DMS53 (cell line): Measurements from ENCODE around the gene KCNQ5.

Source experiments
- DNase-seq: peaks from one replicate; lab custom pipeline; 2025; lab: John Stamatoyannopoulos, UW

The KCNQ5 gene

DNA sequence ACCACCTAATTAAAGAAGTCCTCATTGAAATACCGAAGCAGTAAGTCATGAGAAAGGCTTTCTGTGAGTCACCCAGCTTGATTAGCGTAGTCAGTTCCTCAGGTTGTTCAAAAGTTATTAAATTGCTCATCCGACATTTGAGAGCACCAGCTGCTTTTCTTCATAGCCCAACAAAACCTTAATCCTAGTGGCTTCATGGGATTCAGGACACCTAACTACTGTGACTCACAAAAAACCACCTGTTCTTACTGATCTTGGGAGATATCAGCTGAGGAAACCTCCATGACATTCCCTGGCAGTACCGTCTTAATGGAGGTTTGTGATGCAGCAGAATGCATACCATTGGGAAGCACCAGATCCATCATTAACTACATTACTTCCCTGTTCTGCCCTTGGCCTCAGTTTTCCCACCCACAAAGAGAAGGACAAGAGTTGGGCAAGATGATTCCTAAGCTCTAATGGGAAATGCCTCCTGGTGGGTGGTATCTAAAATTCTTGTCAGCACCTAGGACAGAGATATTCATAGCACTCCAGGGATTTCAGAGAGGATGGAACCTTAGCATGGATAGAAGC is 499.6 kb downstream of the KCNQ5 start:
- DNase-seq, result peak; percentile 19

DNA sequence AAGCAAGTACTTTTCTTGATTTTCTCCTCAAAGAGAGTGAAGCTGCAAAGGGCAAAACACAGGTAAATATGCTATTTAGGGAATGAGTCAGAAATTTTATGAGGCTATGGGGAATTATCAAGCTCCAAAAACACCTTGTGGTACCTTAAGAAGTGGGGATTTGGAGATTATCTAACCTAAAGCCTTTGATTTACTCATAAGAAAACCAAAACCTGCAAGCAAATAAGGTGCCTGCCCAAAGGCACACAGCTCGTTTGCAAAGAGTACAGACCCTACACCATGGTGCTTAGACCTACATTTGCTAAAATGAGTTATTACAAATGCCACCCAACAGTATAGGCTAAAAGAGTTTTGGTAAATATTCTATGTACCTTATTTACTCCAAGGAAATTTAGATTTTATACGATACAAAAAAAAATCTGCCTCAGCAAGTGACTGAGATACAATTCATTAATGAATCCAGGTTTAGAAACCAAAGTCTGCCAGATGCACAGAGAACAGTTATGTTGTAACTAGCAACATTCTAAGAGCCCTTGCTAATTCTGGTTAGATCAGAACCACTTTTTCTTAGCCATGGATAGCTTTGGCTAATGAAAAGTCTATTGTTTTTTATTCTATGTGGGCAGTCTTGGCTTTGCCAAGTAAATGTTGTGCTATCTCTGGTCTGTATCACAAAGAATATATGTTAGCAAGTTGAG is 501.9 kb downstream of the KCNQ5 start:
- DNase-seq, result no peak

DNA sequence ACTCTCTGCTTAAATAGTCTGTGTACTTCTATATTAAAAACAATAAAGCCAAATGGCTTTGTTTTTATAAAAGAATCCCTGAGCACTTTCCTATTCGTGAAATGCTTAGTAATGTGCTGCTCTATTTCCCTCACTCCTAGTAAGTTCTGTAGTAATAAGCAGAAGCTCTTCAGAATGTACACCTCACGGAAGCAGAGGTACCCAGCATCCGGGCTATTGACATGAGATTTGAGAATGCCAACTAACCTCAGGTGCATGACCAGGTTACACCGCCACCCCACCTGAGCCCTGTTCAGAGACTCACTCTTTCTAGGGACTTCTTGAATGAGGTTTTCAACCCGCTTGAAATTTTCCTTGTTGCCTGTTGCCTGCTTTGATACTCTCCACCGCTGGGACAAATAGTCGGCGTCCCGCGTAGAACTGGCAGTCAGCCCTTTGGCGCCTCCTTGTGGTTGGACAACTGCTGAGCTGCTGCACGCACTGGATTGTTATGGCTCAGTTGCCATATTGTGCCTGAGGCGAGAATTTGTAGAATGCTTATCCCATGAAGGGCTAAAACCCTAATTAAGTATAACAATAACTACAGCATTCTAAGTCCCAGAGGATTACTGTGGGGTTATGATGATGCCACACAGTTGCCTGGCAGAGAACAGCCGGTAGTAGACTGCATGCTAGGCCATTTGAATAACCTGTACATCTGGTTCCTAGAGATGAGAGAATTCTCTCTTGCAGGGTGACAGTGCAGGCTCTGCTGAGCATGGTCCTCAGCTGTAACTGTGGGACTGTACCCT is 508.0 kb downstream of the KCNQ5 start:
- DNase-seq, result peak; percentile 92

DNA sequence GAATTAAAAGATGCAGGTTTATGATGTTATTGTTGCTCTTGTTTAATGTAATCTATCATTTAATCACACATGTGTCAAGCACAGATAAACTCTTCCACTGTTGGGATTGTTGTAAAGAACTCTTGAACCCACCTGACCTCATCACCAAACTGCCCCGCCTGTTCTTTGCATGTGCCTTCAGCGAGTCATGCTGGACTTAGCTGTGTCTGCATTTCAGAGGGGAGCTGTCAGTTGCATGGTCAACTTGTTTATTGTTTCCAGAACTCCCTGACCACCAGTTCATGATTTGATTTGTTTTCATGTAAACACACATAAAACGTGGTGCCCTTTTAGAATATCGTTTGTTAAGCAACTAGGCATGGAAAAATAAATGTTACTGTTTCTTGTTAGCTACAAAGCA is 509.8 kb downstream of the KCNQ5 start:
- peak; percentile 7 for DNase-seq

DNA sequence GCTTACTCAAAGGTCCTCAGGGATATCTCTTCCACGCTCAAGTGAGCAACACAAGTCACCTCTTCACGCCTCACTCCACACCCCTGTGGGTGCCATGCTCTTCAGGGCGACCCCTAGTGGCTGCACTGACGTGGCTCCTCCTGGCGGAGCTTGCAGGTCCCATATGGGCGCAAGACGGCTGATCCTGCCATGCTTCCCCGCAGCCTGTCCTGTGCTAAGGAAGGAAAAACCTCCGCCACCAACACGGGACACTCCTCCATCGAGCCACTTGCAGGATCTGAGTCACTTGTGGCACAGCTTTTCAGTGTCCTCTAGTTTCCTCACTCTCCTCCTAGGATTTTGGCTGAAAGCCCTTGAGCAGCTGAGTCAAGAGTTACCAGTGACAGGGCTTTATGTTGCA is 512.7 kb downstream of the KCNQ5 start:
- peak; percentile 54 for DNase-seq

DNA sequence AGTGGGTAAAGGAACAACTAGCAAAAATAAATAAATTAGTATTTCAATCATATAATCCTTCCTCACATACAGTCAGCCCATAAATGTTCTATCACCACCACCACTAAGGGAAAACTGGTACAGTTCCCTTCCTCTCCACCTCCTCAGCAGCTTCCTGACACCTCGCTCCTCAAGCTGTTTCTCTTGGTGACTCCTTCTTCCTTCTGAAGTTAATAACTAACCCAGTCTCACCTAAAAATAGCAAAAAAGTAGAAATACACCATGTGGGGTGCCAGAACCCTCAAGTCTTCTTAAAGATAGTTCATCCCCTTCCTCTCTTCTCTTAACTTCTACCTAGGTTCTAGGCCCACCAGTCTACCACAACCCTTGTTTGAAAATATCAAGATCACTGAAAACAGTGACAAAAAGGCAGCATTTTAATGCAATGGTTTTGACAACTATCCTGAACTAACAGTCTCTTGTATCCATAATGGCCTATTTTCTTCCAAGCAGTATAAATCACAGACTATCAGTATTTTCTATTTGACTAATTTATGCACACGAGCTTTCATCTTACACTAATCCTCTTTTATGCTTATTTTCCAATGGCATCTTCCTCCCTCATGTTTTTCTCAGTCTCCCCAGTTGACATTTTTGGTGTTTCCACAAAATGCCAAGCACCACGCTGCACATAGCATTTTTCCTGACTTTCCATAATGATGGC is 518.0 kb downstream of the KCNQ5 start:
- no peak for DNase-seq

DNA sequence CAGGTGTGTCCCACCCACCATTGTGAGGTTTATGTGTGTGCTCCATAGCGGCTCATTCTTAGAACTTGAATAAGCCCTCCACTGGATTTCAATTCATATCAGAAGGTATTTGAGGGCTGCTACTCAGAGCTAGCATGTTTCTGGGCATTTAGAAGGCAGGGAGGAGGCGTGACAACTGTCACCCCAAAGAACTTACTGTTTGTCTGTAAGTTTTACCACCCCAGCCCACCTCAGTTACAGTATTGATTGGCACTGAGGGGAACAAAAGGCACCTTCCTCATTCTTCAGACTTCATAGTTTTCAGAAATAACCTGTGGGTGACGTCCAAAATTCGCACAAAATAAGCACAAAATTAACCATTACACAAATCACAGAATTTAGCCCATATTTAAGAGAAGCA is 521.7 kb downstream of the KCNQ5 start:
- no peak for DNase-seq

DNA sequence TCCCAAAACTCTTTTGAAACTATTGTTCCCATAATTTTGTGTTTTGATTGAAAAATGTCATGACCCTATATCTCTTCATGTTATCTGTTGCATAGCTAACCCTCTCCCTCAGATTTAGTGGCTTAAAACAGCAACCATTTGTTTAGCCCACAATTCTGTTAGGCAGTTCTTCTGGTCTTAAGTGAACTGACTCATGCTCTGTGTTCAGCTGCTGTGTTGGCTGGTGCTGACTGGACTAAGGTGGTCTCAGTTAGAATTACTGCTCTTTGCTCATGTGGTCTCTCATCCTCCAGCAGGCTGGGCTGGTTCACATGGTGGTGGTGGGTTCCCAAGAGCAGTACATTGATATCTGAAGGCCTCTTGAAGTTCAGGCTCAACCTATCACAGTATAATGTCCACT is 522.7 kb downstream of the KCNQ5 start:
- no peak for DNase-seq

DNA sequence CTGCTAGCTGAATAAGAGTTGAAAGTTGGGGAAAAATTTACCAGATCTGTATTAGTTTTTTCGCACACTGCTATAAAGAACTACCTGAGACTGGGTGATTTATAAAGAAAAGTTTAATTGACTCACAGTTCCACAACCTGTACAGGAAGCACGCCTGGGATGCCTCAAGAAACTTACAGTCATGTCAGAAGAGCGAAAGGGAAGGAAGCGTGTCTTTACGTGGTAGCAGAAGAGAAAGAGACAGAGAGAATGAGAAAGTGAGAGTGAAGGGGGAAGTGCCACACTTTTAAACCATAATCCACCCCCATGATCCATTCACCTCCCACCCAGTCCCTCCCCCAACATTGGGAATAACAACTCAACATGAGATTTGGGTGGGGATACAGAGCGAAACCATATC is 523.8 kb downstream of the KCNQ5 start:
- no peak for DNase-seq

DNA sequence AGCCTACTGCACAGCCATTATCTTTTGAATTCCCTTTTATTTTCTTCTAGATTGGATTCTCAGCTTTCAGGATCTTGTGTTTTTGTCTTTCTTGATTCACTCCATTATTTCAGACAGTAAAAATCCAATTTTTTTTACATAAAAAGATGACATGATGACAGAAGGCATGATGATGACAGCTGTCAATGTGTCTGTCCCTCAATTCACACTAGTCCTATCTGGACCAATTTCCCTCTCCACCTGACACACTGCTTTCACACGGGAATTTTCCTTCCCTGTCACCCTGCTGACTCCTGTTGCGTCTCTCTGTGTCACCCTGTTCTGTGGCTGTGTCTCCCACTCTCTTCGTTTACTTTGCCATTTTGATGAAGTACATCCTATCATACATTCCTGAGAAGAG is 529.9 kb downstream of the KCNQ5 start:
- DNase-seq, result no peak

DNA sequence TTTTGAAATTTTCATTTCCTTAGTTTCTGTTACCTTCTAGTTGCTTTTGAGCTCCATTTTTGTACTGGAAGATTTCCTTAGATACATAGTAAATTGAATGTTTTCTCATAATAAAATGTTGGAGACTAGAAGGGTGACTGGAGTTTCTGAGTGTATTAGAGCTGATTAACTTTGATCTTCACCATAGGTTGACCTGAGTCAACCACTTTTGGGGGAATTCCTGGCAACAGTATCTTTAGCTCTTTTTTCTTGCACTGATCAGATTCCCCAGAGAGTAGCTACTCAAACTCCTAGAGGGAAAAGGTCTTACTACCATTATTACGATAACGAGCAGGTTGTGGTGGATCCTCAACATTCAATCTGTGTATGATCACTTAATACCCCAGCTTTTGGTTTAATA is 530.7 kb downstream of the KCNQ5 start:
- DNase-seq, result no peak

DNA sequence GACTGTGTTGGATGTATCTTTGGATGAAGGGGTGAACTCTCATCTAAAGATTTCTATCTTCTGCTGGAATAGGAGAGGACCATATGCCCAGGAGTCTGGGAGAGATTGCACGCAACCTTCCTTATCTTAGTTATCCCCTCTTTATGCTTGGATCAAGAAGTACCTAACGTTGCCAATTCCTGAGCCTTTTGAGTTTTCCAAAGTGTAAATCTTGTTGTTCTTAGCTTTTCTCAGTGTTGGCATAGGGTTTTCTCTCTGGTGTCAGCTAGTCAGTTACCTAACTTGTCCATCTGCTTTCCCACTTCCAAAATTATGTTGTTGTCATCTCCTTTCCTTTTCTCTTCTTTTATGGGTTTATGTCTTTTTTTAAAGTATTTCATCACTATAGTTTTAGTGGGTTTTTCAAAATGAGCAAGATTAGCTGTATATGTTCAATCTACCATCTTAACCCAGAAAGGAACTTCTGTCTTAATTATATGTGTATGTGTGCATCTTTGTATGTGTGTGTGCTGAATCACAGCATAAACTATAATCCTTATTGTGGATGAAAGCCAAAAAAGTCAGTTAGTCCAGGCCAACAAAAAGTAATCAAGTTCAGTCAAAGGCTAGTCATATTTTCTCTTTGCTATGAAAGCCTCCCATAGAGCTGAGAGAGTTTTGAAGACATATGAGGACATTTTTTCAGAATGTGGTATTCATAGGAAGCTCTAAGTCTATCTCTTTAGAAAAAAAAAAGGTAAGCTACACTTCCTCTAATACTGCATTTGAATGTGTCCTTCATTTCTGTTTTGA is 531.3 kb downstream of the KCNQ5 start:
- DNase-seq, result no peak

DNA sequence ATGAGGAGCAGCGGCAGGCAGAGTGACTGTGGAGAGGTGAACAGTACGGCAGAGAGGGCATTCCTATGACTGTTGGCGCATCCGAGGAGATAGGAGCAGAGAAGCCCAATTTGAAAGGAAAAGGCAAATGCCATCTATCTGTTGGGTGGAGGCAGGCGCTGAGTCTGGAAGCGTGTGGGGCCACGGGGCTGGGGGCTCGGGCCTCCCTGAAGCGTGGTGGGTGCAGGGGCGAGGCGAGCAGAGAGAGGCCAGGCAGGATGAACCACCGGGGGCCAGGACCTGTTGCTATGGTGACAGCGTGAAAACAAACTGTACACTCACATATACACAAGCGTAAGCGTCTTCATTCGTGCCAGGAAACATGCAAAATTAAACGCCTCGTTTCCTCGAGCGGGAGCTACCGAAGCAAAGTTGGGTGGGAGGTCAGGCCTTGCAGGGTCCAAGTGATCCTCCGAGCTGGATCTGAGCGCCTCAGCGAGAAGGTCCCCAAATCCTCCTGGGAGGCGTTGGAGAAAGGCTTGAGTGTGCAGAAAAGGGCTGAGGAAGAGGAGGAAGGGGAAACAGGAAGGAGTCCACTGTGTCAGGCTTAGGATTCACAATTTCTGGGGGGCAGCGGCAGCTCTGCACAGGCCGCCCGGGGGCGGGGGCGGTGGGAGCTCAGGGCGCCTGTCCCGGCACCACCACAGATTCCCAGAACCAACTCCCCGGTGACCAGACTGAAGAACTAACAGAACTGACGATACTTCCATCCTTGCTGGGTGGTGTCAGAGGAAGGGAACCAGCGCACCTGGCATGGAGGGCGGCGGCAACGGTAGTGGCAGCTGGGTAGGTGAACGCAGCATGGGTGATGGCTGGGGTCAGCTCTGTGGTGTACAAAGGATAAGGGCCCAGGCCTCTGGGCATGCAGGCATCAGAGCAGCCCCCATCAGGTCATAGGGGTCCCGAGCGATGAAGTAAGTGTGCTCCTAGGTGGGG is 535.2 kb downstream of the KCNQ5 start:
- DNase-seq, result no peak

DNA sequence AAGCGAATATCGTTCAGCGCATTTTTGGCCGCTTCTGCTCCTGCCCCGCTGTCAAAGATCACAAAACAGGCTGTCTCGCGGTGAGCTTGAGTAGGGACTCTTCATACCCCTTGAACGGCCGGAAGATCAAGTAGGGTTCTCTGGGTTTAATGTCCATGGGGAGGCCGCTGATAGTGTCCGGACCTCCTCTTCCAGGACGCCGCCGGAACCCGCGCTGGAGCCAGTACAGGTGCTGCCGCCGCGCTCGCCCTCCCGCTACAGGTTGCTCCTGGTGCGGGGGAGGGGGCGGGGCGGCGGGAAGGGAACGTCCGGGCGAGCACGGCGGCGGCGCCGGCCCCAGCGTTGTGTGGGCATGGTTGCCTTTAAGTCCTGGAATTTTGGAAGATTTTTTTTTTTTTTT is 536.0 kb downstream of the KCNQ5 start:
- no peak for DNase-seq

DNA sequence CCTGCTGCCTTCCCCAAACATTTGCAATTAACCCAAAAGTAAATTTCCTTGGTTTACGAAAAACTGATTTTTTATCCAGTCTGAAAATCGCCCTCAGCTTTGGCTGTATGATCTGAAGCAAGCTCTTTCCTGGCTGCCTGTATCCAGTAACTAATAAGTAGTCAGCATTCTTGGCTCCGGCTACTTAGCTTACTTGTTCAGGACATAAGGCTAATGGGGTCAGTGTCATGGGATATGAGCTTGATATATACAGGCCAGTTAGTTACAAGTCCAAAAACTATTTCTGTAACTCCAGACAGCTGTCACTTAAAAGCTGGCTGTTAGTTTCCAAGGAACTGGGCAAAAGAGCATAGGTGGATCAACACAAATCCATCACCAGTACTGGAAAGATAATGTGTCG is 547.2 kb downstream of the KCNQ5 start:
- DNase-seq, result no peak

DNA sequence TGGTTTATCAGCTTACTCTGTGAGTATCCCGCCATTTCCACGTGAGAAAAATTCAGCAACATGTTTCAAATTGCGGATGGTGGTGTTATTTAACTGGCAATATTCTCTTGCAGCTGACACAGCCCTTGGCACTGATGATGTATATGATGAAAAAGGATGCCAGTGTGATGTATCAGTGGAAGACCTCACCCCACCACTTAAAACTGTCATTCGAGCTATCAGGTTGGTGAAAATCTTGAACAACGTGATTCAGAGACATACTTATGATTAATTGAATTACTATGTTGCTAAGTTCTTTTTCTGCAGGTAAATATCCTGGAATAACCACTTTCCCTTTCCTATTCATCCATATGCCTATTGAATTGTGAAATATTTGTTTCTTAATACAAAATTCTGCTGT is 547.8 kb downstream of the KCNQ5 start:
- no peak for DNase-seq

DNA sequence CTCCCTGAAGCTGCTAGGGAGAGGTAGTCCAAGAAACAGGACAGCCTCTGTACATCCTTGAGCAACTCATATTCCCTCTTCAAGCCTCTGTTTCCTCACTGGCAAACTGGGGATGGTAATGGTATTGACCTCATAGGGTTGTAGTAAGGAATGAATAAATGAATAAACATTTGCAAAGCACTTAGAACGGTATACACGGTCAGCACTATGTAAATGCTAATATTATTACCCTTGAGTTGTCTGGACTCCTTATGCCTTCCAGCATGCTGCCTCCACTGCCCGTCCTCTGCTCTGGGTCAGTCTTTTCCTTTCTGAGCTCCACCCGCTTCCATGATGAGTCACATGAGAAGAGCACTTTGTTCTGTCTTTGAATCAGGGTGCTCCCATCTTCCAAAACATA is 552.8 kb downstream of the KCNQ5 start:
- DNase-seq, result no peak

DNA sequence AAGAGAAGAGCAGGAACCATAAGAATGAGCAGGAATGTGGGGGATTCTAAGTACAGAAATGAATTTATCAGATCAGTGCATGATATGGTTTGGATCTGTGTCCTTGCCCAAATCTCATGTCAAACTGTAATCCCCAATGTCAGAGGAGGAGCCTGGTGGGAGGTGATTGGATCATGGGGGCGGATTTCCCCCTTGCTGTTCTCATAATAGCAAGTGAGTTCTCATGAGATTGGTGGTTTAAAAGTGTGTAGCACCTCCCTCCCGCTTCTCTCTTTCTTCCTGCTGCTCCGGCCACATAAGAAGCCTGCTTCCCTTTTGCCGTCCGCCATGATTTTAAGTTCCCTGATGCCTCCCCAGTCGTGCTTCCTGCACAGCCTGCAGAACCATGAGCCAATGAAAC is 554.2 kb downstream of the KCNQ5 start:
- DNase-seq, result no peak

DNA sequence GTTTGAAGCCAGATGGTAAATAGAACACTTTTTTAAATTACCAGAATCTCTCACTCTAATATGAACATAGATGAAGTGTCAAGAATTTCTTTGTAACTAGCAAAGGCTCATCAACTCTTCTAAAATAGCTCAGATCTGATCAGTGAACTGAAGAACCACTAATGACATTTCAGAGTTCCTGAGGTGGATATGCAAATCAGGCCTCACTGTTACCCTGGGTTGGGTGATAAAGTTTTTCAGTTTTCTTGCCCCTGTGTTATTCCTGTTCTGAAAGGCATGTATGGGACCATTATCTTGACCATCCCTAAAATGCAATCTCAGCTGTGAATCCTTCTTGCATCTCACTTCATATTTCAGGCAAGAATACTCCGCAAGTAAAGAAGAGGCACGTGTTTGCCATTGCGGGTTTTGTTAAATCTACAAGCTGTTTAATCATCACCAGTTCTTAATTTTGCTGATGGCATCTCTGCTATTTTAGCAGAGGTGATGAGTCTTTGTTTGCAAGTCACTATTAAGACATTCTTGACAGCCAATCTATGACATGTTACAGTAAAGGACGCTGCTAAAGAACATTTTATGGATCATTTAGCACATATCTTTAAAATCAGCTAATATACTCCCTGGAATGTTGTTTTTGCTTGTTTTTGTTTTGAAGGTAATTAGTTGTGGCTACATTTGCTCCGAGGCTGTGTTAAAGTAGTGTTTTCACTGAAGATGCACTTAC is 555.5 kb downstream of the KCNQ5 start:
- DNase-seq, result no peak
